ENCODE results near the gene B4GALT3. TPM values are rescaled to one million over a fixed set of nuclear protein-coding genes. Genes with fewer than 3 reads are reported as not detected.

B4GALT3 gene
- total and polyA plus RNA-seq, 2 of the 4 experiments (the other 2 are of a cell fraction): 19.9 to 36.0 TPM

- TF ChIP-seq FOS (IDR thresholded peaks at IDR 0.05; ENCODE audit: low read depth, low read length) (no peak), USF2 (IDR thresholded peaks at IDR 0.05; ENCODE audit: low read depth, low read length) (no peak)
Measured at GRCh38 chr1:161153176-161153575, 24.1 kb downstream of the B4GALT3 start (continued).

GRCh38 chr1:161145832-161146231 lies 31.5 kb downstream of the B4GALT3 start:
- WGBS, 2 experiments (ENCODE audit: extremely low coverage in 2 of 2, insufficient read length in 1 of 2): 100% methylated on average over 2 of the region's 3 CpGs; no CpG with 5 or more reads in 1 of the 2 experiments
- H2BK120ac ChIP-seq (ENCODE audit: low read depth, low read length): no peak overlapping the region
- ChIA-PET POLR2A (ENCODE audit: unreplicated experiment) (no interaction called here), CTCF (no interaction called here)
- H4K20me1 ChIP-seq (ENCODE audit: insufficient read depth, low read length): no peaks in the 10 kb centered on the region
- dilution Hi-C loops (cut with HindIII; ENCODE audit: low sequenced_read_pairs, unreplicated experiment): no loop called here
- intact Hi-C loops (cut with micrococcal nuclease): no loop called here
- H3K9me3 ChIP-seq (ENCODE audit: control insufficient read depth, insufficient read depth, low read length): no peaks in the 10 kb centered on the region
- ATAC-seq (ENCODE audit: low read depth) (no peak), DNase-seq (no peak)
- TF ChIP-seq ELK1 (IDR thresholded peaks at IDR 0.05; ENCODE audit: borderline replicate concordance, low read depth, low read length) (no peak), MAZ (IDR thresholded peaks at IDR 0.05; ENCODE audit: borderline replicate concordance, low read depth, low read length) (no peak), CHD1 (IDR thresholded peaks at IDR 0.05; ENCODE audit: low read depth, low read length) (no peak), RAD21 (IDR thresholded peaks at IDR 0.05; ENCODE audit: low read length) (no peak), RCOR1 (IDR thresholded peaks at IDR 0.05; ENCODE audit: insufficient replicate concordance, low read length) (no peak), POLR2A (IDR thresholded peaks at IDR 0.05; ENCODE audit: low read depth, low read length) (no peak), MAFK (IDR thresholded peaks at IDR 0.05; ENCODE audit: low read depth, low read length) (no peak), RFX5 (IDR thresholded peaks at IDR 0.05; ENCODE audit: low read depth, low read length) (no peak), MXI1 (IDR thresholded peaks at IDR 0.05; ENCODE audit: borderline replicate concordance, low read depth, low read length) (no peak), FOS (IDR thresholded peaks at IDR 0.05; ENCODE audit: low read depth, low read length) (no peak), CTCF (conservative IDR thresholded peaks at IDR 0.05; ENCODE audit: low read depth, low read length) (no peak), USF2 (IDR thresholded peaks at IDR 0.05; ENCODE audit: low read depth, low read length) (no peak)
- H3K18ac ChIP-seq (ENCODE audit: low read depth, low read length): no peak overlapping the region
- in situ Hi-C loops (cut with MboI; ENCODE audit: low sequenced_read_pairs): no loop called here
- H3K4me2 ChIP-seq (ENCODE audit: low read depth, low read length): no peak overlapping the region
- no peaks in the 10 kb centered on the region for H3K4me1 ChIP-seq (ENCODE audit: control insufficient read depth, insufficient read depth, low read length)
- no peaks in the 10 kb centered on the region for H3K79me1 ChIP-seq (ENCODE audit: low read depth in 1 of 2, low read length in 2 of 2)
- no peak overlapping the region for H2AFZ ChIP-seq (replicated peaks; ENCODE audit: low read length, poor library complexity)
- no peaks in the 10 kb centered on the region for H3K36me3 ChIP-seq (ENCODE audit: control insufficient read depth, insufficient read depth, low read length)
- H3K4ac ChIP-seq (ENCODE audit: low read depth, low read length): no peak overlapping the region
- no peak overlapping the region for H2AK9ac ChIP-seq (replicated peaks; ENCODE audit: low read depth, low read length, poor library complexity)
- no peak overlapping the region for H3K9ac ChIP-seq (ENCODE audit: low read depth, low read length)
- H4K91ac ChIP-seq (ENCODE audit: insufficient read depth, low read depth, low read length): no peak overlapping the region
- no peak overlapping the region for H3K23ac ChIP-seq (ENCODE audit: low read depth, low read length)
- H3K27me3 ChIP-seq (ENCODE audit: control insufficient read depth, insufficient read depth, low read length): no peaks in the 10 kb centered on the region
- no peak overlapping the region for H3K27ac ChIP-seq (ENCODE audit: insufficient read depth, low read length)
- no peak overlapping the region for H3K4me3 ChIP-seq (ENCODE audit: insufficient read depth, low read depth, low read length)
- H3K9me1 ChIP-seq (ENCODE audit: insufficient read depth, low read length): no peaks in the 10 kb centered on the region
- H4K8ac ChIP-seq (ENCODE audit: low read depth in 2 of 2, low read length in 2 of 2): no peak overlapping the region
- no peak overlapping the region for H3K56ac ChIP-seq (ENCODE audit: extremely low read depth, insufficient read depth, low read length)
- no TSS peak for BruUV-seq (replicated peaks)
- no peak overlapping the region for H2BK20ac ChIP-seq (ENCODE audit: low read depth, low read length)
- no peak overlapping the region for H2BK5ac ChIP-seq (ENCODE audit: low read depth, low read length, poor library complexity, severe bottlenecking)
- no peak overlapping the region for H2AK5ac ChIP-seq (ENCODE audit: low read depth, low read length)
- no peak overlapping the region for H4K5ac ChIP-seq (ENCODE audit: low read depth, low read length)
- H2BK15ac ChIP-seq (ENCODE audit: low read depth, low read length): no peak overlapping the region
- no peak overlapping the region for H3K14ac ChIP-seq (replicated peaks; ENCODE audit: low read depth, low read length)

Measured in IMR-90 (cell line).